Smooth muscle cell of the brain vasculature (primary cell): ENCODE results near the gene SQOR.
"Not testable (repeated sequence)": the region's sequence is repeated elsewhere in the genome, so short reads cannot be mapped to it uniquely, and the experiment has no call there.

Experiments used
- DNase-seq: peaks from one replicate; pipeline ENCODE4 v3.0.0-alpha.2; 2012; ENCODE audit warnings: low read depth, low spot score

SQOR gene

GRCh38 chr15:45631776-45632175 lies 3.1 kb upstream of the SQOR start:
- DNase-seq, result no peak

- DNase-seq, result no peak
These were observed 386 bp downstream of the SQOR start for GRCh38 chr15:45635191-45635638.

DNA sequence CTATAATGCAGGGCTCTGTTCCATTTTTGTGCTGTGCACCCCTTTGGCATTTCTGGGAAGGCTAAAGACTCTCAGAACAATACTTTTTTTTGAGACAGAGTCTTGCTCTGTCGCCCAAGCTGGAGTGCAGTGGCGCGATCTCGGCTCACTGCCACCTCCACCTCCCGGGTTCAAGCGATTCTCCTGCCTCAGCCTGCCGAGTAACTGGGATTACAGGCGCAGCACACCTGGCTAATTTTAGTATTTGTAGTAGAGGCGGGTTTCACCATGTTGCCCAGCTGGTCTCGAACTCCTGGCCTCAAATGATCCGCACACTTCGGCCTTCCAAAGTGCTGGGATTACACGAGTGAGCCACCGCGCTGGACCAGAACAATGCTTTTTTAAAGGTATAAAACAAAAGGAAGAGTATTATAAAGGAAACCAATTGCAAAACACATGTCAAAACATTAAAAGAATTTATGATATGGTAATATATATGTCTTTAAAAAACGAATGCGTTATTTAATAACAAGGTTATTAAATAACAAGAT lies 999 bp downstream of the SQOR start:
- DNase-seq, result no peak

- no peak for DNase-seq
These were observed 2.3 kb downstream of the SQOR start for GRCh38 chr15:45637141-45637540.

DNA sequence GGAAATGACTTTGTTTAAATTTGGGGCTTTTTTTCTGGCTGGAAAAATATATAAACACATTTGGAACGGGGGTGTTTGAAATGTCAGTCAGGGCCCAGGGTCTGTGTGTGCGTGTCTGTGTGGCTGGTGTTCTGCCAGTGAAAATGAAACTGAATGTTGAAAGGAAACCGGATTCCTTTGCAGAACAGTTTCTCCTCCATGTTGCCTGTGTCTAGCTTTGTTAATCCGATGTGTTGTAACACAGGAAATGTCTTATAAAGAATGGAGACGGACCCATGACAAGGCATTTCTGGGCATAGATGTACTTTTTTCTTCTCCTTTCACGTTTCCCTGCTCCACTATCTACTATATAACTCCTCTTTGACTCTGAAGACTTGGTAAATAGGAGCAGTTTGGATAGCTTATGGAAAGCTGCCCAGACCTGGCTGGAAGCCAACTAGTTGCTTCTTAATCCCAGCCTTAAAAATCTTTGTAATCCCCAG lies 2.8 kb downstream of the SQOR start:
- peak; percentile 52 for DNase-seq

GRCh38 chr15:45640616-45641015 lies 5.8 kb downstream of the SQOR start:
- DNase-seq, result no peak

- no peak for DNase-seq
These were observed 6.5 kb downstream of the SQOR start for GRCh38 chr15:45641374-45641781.

GRCh38 chr15:45641999-45642932 lies 7.4 kb downstream of the SQOR start:
- DNase-seq, result no peak

DNA sequence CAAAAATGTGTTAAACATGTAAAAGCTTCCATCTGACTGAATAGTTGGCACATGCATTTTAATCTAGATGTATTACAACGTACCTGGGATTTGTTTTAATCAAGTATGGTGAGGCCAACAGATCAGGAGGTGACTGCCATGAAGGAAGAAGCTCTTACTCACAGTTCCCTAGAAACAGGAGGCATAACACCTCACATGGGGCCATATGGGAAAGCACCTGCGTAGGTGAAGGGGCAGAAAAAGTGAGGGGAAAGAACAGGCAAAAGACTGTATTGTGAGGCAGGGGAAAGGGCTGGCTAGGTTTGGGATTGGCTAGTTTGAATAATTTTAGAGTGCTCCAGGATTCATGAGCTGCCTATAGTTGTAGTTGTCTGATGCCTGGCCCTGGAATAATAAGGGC lies 9.6 kb downstream of the SQOR start:
- no peak for DNase-seq

GRCh38 chr15:45645026-45645980 lies 10.5 kb downstream of the SQOR start:
- no peak for DNase-seq

DNA sequence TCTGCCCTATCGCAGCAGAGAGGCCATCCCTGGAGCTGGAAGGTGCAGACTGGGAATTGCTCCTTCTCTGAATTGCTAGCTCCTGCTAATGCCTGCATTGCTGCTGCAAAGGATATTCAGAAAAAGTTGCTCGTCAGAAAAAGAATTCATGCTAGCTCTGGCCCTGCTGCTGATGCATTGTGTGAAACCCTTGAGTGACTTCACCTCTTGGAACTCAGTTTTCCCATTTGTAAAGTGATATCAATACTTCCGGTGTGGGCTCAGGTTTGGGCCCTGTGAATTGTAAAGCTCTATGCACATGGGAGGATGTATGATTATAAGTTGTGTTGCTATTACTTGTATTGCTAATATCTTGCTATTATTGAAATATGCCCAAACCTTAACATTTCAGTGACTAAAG lies 11.4 kb downstream of the SQOR start:
- DNase-seq, result no peak

DNA sequence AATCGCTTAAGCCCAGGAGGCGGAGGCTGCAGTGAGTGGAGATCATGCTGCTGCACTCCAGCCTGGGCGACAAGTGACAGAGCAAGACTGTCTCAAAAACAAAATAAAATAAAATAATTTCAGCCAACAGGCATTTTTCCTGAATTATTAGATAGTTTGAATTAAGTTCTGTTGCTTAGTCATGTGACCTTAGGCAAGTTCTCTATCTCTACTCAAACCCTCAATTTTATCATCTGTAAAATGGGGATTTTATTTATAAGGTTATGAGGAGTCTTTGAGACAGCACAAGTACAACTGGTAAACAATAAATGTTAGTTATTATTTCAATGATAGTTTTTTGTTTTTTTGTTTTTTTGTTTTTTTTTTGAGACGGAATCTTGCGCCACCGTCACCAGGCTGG lies 13.0 kb downstream of the SQOR start:
- DNase-seq, result no peak

DNA sequence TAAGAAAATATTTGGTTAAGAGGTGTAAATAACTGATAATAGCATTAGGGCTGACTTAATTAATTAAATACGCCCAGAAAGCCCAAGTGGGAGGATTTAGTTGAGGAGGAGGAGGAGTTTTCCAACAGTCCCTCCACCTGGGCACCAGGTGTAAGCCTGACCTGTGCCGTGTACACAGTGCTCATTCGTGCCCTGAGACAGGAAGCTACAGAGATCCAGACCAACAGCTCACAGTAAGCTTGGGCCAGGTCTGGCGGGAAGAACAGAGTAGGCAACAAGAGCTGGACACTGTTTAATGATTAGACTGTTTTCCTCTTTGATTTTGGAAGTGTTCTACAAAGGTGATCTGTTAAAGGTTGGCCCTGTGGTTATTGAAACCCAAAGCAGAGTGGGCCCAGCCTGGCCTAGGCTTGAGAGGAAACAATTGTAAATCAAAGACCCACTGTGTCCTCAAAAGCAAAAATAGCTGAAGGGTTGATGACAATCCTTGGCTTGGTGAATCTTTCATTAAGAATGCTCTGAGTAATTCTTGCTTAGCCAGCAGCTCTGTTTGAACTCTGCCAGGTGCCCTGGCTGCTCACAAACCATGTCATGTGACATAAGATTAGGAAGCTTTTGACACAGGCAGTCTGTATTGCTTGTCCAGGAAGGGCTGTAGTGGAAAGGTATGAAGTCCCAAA lies 13.8 kb downstream of the SQOR start:
- no peak for DNase-seq

GRCh38 chr15:45650007-45650406 lies 15.2 kb downstream of the SQOR start:
- DNase-seq, result not testable (repeated sequence)

GRCh38 chr15:45650889-45651525 lies 16.2 kb downstream of the SQOR start:
- DNase-seq, result no peak

DNA sequence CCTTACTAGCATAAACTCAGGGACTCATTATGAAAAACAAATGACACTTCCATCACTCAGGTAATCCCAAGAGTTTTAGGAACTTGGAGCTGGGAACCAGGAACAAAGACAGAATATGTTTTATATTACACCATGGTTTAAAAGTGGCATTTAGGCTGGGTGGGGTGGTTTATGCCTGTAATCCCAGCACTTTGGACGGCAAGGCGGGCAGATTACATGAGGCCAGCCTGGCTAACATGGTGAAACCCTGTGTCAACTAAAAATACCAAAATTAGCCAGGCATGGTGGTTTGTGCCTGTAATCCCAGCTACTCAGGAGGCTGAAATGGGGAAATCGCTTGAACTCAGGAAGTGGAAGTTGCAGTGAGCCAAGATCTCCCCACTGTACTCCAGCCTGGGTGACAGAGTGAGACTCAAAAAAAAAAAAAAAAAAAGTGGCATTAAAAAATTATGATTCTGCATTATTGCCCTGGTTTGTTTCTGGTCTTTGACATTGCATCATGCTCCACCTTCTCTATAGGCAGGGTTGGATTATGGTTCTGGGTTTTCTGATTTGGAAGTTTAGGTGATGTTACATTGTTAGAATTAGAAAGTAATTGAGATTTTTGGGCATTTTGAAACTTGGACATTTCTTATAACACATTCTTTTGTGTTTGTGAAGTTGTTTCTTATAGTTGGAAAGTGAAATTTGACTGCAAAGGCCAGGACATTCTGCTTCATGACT lies 19.0 kb downstream of the SQOR start:
- DNase-seq, result no peak

GRCh38 chr15:45654749-45655148 lies 19.9 kb downstream of the SQOR start:
- no peak for DNase-seq

- no peak for DNase-seq
These were observed 22.4 kb downstream of the SQOR start for GRCh38 chr15:45657254-45657653.

DNA sequence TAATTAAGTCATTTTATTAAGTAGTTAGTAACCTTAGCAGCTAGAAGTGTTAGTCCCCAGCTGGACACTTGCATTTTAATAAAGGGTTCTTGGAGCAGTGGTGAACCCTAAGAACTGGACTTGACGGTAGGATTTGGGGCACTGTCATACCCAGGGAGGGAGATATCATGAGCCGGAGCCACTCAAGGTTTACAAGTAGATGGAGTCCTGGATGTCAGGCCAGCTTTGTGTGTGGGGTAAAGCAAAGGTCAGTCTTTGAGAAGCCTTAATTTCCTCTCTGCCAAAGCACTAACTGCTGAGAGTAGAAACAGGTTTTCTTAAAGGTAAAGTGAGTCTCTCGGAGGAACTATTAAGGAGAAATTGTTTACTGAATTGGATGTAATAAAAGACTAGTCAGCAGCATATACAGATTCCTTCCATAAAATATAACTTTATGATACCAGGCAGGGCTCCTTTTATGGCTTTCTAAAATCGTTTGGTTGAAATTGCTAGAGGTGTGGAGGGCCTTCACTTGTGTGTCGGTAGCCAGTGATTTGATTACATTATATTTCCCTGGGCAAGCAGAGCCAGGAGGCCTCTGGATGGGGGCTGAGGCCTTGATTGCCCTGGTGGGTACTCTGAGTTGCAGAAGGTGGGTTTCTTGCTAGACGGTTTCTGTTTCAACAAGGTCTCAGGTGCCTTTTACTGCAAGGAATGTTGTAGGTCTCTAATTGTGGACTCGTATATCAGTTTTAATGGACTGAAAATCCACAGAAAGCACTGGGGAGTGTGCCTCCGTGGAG lies 23.1 kb downstream of the SQOR start:
- no peak for DNase-seq
